NCI-H2196 (cell line): ENCODE measurements around the gene UNC13C.

ENCODE experiments used
- DNase-seq: peaks from one replicate; lab custom pipeline; 2025; ENCODE audit not compliant: unreplicated experiment; lab: John Stamatoyannopoulos, UW

Gene UNC13C

GRCh38 chr15:54289590-54290136, 311.4 kb downstream of the UNC13C start:
- no peak for DNase-seq

GRCh38 chr15:54298396-54298795, 320.2 kb downstream of the UNC13C start:
- DNase-seq: no peak

DNA sequence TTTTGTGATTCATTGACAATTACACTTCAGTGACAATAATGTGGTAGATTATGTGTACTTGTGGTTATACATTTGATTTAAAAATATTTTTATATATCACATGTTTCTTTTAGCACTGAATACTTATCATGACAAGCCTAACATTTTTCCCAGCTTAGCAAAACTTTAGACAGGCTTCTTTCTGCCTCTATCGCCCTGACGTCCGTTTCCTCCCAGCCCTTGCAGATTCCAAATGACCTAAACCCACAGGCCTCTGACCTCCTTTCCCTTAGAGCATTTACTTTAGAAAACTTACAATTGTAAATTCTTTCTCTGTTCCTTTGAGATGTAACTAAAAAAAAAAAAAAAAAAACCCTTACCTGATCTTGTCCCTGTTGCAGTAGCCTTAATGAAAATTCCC, 326.1 kb downstream of the UNC13C start:
- no peak for DNase-seq

GRCh38 chr15:54305138-54305537, 326.9 kb downstream of the UNC13C start:
- no peak for DNase-seq

GRCh38 chr15:54307252-54307902, 329.1 kb downstream of the UNC13C start:
- no peak for DNase-seq

DNA sequence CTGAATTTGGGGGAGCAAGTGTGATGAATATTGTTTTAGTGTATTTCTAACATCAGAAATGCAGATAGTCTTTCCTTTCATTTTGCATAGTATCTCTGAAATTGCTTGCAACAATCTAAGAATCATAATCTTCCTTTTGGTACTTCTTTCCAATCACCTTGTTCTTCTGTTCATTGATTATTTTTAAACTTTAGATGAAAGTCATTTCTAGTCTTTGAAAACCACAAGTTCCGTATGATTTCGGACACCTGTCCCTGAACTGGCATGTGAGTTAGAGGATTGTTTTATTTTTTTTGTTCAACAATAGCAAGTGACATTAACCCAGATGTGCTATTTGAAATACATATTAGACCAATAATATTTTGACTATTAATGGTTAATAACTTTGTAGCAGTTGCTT, 329.7 kb downstream of the UNC13C start:
- DNase-seq: no peak

DNA sequence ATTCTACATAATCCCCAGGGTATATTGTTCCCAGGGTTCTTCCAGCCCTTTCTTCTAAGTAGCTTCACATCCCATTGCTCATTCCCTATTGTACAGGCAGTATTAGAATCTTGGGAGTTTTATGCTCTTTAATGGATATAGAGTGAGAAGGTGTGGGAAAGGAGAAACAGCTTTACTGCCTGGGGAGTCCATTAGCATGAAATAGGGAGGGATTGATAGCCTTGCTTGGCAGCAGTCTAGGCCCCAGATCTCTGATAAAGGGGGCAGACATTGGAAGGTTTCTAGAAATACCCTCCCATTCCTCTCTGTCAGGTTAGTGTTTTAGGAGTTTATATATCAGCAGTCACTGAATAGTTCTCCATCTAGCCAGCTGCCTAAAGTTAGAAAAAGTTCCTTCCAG, 334.3 kb downstream of the UNC13C start:
- no peak for DNase-seq

DNA sequence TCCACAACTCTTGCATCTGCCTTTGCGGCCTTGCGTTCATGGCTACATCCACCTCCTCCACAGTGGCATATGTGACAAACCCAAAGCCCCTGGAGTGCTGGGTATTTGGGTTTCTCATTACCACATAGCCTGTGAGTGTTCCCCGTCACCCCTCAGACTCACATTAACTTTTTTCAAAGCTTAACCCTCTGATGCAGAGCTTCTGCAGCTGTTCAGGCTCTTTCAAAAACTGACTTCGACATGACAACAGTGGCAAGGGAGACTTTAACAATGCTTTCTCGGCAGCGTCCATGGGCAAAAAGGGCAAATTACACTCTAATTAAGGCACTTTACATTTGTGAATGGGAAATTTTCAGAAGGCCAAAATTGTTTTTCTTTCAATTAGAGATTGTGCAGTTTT, 343.2 kb downstream of the UNC13C start:
- no peak for DNase-seq

DNA sequence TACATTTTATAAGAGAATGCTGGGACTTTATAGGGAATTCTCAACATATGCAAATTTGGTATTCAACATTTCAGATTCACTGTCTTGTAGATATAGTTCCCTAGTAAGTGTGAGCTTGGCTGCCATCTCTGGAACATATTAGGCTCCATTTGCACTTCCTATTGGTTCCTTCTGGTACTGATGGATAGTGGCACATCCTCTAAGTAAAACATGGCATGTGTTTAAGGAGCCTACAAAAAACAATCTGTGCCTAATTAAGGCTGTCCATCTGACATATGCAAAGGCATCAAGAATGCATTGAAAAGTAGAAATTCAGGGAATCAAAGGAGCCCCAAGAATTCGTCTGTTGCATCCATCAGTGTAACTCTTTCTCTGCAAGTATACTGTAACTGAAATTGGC, 344.1 kb downstream of the UNC13C start:
- no peak for DNase-seq

GRCh38 chr15:54345301-54345700, 367.1 kb downstream of the UNC13C start:
- no peak for DNase-seq

- DNase-seq: no peak
Measured at GRCh38 chr15:54345827-54346226, 367.6 kb downstream of the UNC13C start.

- no peak for DNase-seq
Measured at GRCh38 chr15:54347082-54347827, 369.0 kb downstream of the UNC13C start.

DNA sequence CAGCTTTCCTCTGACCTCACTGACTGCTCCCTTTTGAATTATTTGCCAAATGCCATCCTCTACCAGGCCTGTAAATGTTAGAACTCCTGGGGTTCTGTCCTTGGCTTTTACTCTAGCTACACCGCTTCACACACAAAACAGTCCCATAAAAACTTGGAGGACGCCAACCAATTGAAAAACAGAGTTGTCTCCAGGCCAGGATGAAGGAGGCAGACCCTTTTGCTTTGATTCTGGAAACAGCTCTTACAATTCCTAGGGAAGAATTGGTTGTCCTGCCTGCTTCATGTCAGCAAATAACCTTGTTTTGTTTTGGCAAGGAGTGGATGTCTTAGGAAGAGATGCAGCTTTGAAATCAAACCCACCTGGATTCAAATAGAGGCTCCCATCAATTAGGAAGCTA, 375.5 kb downstream of the UNC13C start:
- DNase-seq: no peak

- DNase-seq: no peak
Measured at GRCh38 chr15:54354341-54354740, 376.1 kb downstream of the UNC13C start.

DNA sequence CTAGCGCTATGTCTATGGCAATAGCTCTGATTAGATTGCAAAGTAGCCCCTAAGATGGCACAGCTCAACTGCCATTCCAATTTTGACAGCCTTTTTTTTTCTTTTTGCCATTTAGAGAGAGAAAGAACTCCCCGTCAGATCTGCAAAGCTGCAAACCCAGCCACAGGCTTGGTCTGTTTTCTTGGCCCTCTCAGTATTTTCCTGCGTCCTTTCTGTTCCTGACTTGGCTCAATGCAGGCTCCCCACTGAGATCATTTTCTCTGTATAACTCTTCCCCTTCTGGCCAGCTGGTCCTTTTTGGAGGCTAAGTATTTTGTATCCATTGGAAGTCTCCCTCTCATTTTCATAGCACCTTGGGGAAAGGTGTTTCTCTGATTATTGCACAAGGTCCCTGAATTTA, 386.7 kb downstream of the UNC13C start:
- DNase-seq: no peak

DNA sequence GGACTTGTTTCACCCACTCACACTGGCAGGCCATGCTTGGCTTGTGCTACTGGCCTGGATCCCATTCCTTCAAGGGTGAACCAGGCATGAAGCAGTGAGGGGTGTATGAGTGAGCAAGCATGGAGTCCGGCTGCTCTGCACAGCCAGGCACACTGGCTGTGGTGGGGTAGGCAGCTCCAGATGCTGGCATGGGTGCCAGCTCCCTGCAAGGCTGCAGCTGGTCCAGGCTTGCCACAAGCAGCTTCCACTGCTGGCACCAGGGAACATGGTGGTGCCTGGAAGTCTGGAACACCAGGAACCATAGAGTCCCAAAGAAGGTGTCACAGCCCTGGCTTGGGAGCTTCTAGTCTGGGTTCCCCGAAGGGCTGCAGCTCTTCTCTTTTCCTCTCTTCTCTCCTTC, 395.1 kb downstream of the UNC13C start:
- DNase-seq: no peak

GRCh38 chr15:54374184-54374952, 396.1 kb downstream of the UNC13C start:
- no peak for DNase-seq

DNA sequence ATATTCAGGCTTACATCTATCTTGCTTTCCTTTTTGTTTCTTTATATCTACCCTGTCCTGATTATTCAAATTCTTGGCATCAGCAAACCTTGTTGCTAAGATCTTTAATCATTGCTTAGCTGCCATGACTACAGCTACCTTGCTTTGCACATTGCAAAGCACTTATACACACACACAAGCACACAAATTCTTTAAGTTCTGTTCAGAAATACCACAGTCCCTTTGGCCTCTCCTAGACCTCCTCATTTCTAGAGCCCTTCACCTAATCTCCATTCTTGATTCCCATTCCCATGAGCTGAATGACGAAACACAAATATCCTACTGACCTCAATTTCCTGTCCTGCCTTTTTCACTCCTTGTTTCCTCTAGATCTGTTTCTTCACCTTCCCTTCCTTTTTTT, 409.6 kb downstream of the UNC13C start:
- DNase-seq: no peak

GRCh38 chr15:54388746-54389145, 410.5 kb downstream of the UNC13C start:
- no peak for DNase-seq

DNA sequence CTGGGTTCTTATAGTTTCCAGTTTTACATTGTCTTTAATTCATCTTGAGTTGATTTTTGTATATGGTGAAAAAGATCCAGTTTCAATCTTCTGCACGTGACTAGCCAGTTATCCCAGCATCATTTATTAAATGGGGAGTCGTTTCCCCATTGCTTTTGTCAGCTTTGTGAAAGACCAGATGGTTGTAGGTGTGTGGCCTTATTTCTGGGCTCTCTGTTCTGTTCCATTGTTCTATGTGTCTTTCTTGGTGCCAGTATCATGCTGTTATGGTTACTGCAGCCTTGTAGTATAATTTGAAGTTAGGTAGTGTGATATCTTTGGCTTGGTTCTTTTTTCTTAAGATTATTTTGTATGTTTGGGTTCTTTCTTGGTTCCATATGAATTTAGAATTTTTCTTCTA, 432.2 kb downstream of the UNC13C start:
- DNase-seq: no peak

GRCh38 chr15:54424171-54424570, 445.9 kb downstream of the UNC13C start:
- no peak for DNase-seq

- DNase-seq: no peak
Measured at GRCh38 chr15:54428596-54428995, 450.4 kb downstream of the UNC13C start.
